PFSK-1 (cell line): ENCODE results near the gene TTC12.

ENCODE experiments used
- POLR2AphosphoS5 ChIP-seq: IDR thresholded peaks from 2 replicates; pipeline ENCODE4 v1.6.1; 2012; ENCODE audit warnings: low read depth, mild to moderate bottlenecking, control low read depth, low read length, moderate library complexity
- SIN3A ChIP-seq: IDR thresholded peaks from 2 replicates; pipeline ENCODE4 v1.6.1; 2012; ENCODE audit warnings: mild to moderate bottlenecking, low read length, moderate library complexity, borderline replicate concordance; ENCODE audit not compliant: insufficient read depth

- TF ChIP-seq SIN3A (no peak), POLR2AphosphoS5 (no peak)
Observed at GRCh38 chr11:113410414-113411135, 96.2 kb downstream of the TTC12 start.
